Karpas-422 (cell line): ENCODE measurements around the gene BRME1. TPM values are rescaled to one million over a fixed set of nuclear protein-coding genes. Genes with fewer than 3 reads are reported as not detected.
"Not testable (repeated sequence)": the region's sequence is repeated elsewhere in the genome, so short reads cannot be mapped to it uniquely, and the experiment has no call there.

Source experiments
- DNase-seq: peaks from one replicate; pipeline ENCODE4 v3.0.0-alpha.2; 2015
- H2AFZ ChIP-seq: fragments of 200-600 bp; sonication (generic); 2 replicates; pipeline ENCODE4 v1.6.1; 2014; ENCODE audit warnings: antibody characterized with exemption, low read length, mixed read lengths
- H3K27ac ChIP-seq: fragments of 200-600 bp; sonication (generic); 2 replicates; pipeline ENCODE4 v1.5.1; 2014; ENCODE audit warnings: mild to moderate bottlenecking, low read length, moderate library complexity
- H3K27me3 ChIP-seq: fragments of 200-600 bp; sonication (generic); 2 replicates; pipeline ENCODE4 v1.6.1; 2014; ENCODE audit warnings: low read length, mixed read lengths
- H3K36me3 ChIP-seq: fragments of 200-600 bp; sonication (generic); 2 replicates; pipeline ENCODE4 v1.6.1; 2014; ENCODE audit warnings: low read length, mixed read lengths; ENCODE audit not compliant: insufficient read depth
- H3K4me1 ChIP-seq: fragments of 200-600 bp; sonication (generic); 2 replicates; pipeline ENCODE4 v1.6.1; 2014; ENCODE audit warnings: mild to moderate bottlenecking, low read length, mixed read lengths
- H3K4me2 ChIP-seq: fragments of 200-600 bp; sonication (generic); 2 replicates; pipeline ENCODE4 v1.6.1; 2014; ENCODE audit warnings: low read length, low read depth, mild to moderate bottlenecking; ENCODE audit not compliant: poor library complexity, severe bottlenecking
- H3K4me3 ChIP-seq: fragments of 200-600 bp; sonication (generic); 2 replicates; pipeline ENCODE4 v1.5.1; 2014; ENCODE audit warnings: mild to moderate bottlenecking, antibody characterized with exemption, low read length, mixed read lengths
- H3K79me2 ChIP-seq: fragments of 200-600 bp; sonication (generic); 2 replicates; pipeline ENCODE4 v1.6.1; 2014; ENCODE audit warnings: mild to moderate bottlenecking, low read length, mixed read lengths
- H3K9ac ChIP-seq: fragments of 200-600 bp; sonication (generic); 2 replicates; pipeline ENCODE4 v1.6.0; 2014; ENCODE audit warnings: low read length
- H3K9me2 ChIP-seq: fragments of 200-600 bp; sonication (generic), shearing (Covaris generic); replicated peaks from 2 replicates; pipeline ENCODE4 v1.6.0; 2014; ENCODE audit warnings: mild to moderate bottlenecking, low read length, moderate library complexity; ENCODE audit not compliant: insufficient read depth
- H3K9me3 ChIP-seq: fragments of 300-700, 200-600 bp; sonication (generic); 2 replicates; pipeline ENCODE4 v1.6.1; 2014; ENCODE audit warnings: low read length, mixed read lengths
- H4K20me1 ChIP-seq: fragments of 200-600 bp; sonication (generic); 2 replicates; pipeline ENCODE4 v1.6.1; 2014; ENCODE audit warnings: mild to moderate bottlenecking, antibody characterized with exemption, low read length, low read depth; ENCODE audit not compliant: insufficient read depth
- total RNA-seq: library from RNA; depleted of rRNA; stranded (reverse); fragments of >200 nt; shearing (Covaris generic); gene quantifications from 2 replicates; pipeline ENCODE4 v1.2.3, GENCODE V29; 2014; ENCODE audit warnings: low replicate concordance

BRME1 gene
- total RNA-seq, 1 experiment from 2014 or later, result not detected

GRCh38 chr19:13931391-13932148 is 25.7 kb upstream of the BRME1 start:
- no peak overlapping the region for H3K9ac ChIP-seq
- H3K27ac ChIP-seq, result no peak overlapping the region
- DNase-seq, result no peak
- H3K27me3 ChIP-seq, result no peaks in the 10 kb centered on the region
- H3K79me2 ChIP-seq, result no peaks in the 10 kb centered on the region
- no peaks in the 10 kb centered on the region for H3K9me3 ChIP-seq
- H3K9me2 ChIP-seq, result no peaks in the 10 kb centered on the region
- H2AFZ ChIP-seq, result no peak overlapping the region
- H4K20me1 ChIP-seq, result no peaks in the 10 kb centered on the region
- H3K4me3 ChIP-seq, result no peak overlapping the region
- H3K4me2 ChIP-seq, result no peak overlapping the region
- H3K36me3 ChIP-seq, result no peaks in the 10 kb centered on the region
- no peaks in the 10 kb centered on the region for H3K4me1 ChIP-seq

GRCh38 chr19:13930402-13930801 is 24.5 kb upstream of the BRME1 start:
- H4K20me1 ChIP-seq, result no peaks in the 10 kb centered on the region
- no peak for DNase-seq
- no peaks in the 10 kb centered on the region for H3K36me3 ChIP-seq
- H3K9me3 ChIP-seq, result no peaks in the 10 kb centered on the region
- no peaks in the 10 kb centered on the region for H3K9me2 ChIP-seq
- H3K4me1 ChIP-seq, result no peaks in the 10 kb centered on the region
- no peak overlapping the region for H2AFZ ChIP-seq
- H3K79me2 ChIP-seq, result no peaks in the 10 kb centered on the region
- H3K27ac ChIP-seq, result no peak overlapping the region
- no peak overlapping the region for H3K9ac ChIP-seq
- no peak overlapping the region for H3K4me2 ChIP-seq
- H3K27me3 ChIP-seq, result no peaks in the 10 kb centered on the region
- no peak overlapping the region for H3K4me3 ChIP-seq

- no peaks in the 10 kb centered on the region for H3K9me2 ChIP-seq
- no peak overlapping the region for H3K4me3 ChIP-seq
- H3K4me1 ChIP-seq, result no peaks in the 10 kb centered on the region
- H3K4me2 ChIP-seq, result no peak overlapping the region
- H4K20me1 ChIP-seq, result no peaks in the 10 kb centered on the region
- no peaks in the 10 kb centered on the region for H3K27me3 ChIP-seq
- H2AFZ ChIP-seq, result no peak overlapping the region
- H3K27ac ChIP-seq, result no peak overlapping the region
- no peak for DNase-seq
- no peaks in the 10 kb centered on the region for H3K79me2 ChIP-seq
- H3K9me3 ChIP-seq, result no peaks in the 10 kb centered on the region
- H3K9ac ChIP-seq, result no peak overlapping the region
- H3K36me3 ChIP-seq, result no peaks in the 10 kb centered on the region
These were observed 24.0 kb upstream of the BRME1 start for GRCh38 chr19:13929956-13930355.

- no peaks in the 10 kb centered on the region for H4K20me1 ChIP-seq
- no peaks in the 10 kb centered on the region for H3K79me2 ChIP-seq
- no peaks in the 10 kb centered on the region for H3K9me2 ChIP-seq
- H3K27me3 ChIP-seq, result no peaks in the 10 kb centered on the region
- DNase-seq, result no peak
- no peak overlapping the region for H3K4me2 ChIP-seq
- H3K9me3 ChIP-seq, result no peaks in the 10 kb centered on the region
- no peak overlapping the region for H2AFZ ChIP-seq
- no peaks in the 10 kb centered on the region for H3K36me3 ChIP-seq
- H3K9ac ChIP-seq, result no peak overlapping the region
- H3K4me1 ChIP-seq, result no peaks in the 10 kb centered on the region
- no peak overlapping the region for H3K27ac ChIP-seq
- no peak overlapping the region for H3K4me3 ChIP-seq
These were observed 23.4 kb upstream of the BRME1 start for GRCh38 chr19:13929340-13929739.

- peaks cover 6% of the 10 kb centered on the region for H3K36me3 ChIP-seq
- no peaks in the 10 kb centered on the region for H3K79me2 ChIP-seq
- H3K4me2 ChIP-seq, result no peak overlapping the region
- H3K9ac ChIP-seq, result no peak overlapping the region
- H3K4me1 ChIP-seq, result no peaks in the 10 kb centered on the region
- no peak overlapping the region for H3K4me3 ChIP-seq
- H3K27me3 ChIP-seq, result no peaks in the 10 kb centered on the region
- DNase-seq, result no peak
- H3K27ac ChIP-seq, result no peak overlapping the region
- no peaks in the 10 kb centered on the region for H3K9me2 ChIP-seq
- no peaks in the 10 kb centered on the region for H3K9me3 ChIP-seq
- no peaks in the 10 kb centered on the region for H4K20me1 ChIP-seq
- no peak overlapping the region for H2AFZ ChIP-seq
These were observed 20.8 kb upstream of the BRME1 start for GRCh38 chr19:13926715-13927114.

GRCh38 chr19:13926010-13926409 is 20.1 kb upstream of the BRME1 start:
- no peaks in the 10 kb centered on the region for H4K20me1 ChIP-seq
- H3K4me2 ChIP-seq, result no peak overlapping the region
- no peak for DNase-seq
- no peaks in the 10 kb centered on the region for H3K27me3 ChIP-seq
- no peaks in the 10 kb centered on the region for H3K4me1 ChIP-seq
- no peaks in the 10 kb centered on the region for H3K79me2 ChIP-seq
- no peaks in the 10 kb centered on the region for H3K9me2 ChIP-seq
- no peaks in the 10 kb centered on the region; the same call in 1 of the 2 replicates for H3K9me3 ChIP-seq
- H3K4me3 ChIP-seq, result no peak overlapping the region
- H3K27ac ChIP-seq, result no peak overlapping the region
- peaks cover 13% of the 10 kb centered on the region for H3K36me3 ChIP-seq
- no peak overlapping the region for H2AFZ ChIP-seq
- no peak overlapping the region for H3K9ac ChIP-seq

GRCh38 chr19:13923194-13923987 is 17.5 kb upstream of the BRME1 start:
- Histone ChIP-seq H2AFZ (no peak overlapping the region), H3K4me2 (no peak overlapping the region), H3K36me3 (peaks cover 34% of the 10 kb centered on the region), H3K4me1 (no peaks in the 10 kb centered on the region), H3K9ac (no peak overlapping the region), H3K9me3 (peaks cover 5% of the 10 kb centered on the region), H3K27me3 (no peaks in the 10 kb centered on the region), H4K20me1 (no peaks in the 10 kb centered on the region), H3K79me2 (no peaks in the 10 kb centered on the region), H3K4me3 (no peak overlapping the region), H3K27ac (no peak overlapping the region), H3K9me2 (no peaks in the 10 kb centered on the region)
- no peak for DNase-seq

- not testable (repeated sequence) for H3K4me1 ChIP-seq, H2AFZ ChIP-seq, H3K9me2 ChIP-seq, H3K27me3 ChIP-seq, H3K27ac ChIP-seq, DNase-seq, H3K9me3 ChIP-seq, H3K79me2 ChIP-seq, H4K20me1 ChIP-seq, H3K9ac ChIP-seq, H3K4me2 ChIP-seq, H3K4me3 ChIP-seq
- H3K36me3 ChIP-seq, result peaks cover 34% of the 10 kb centered on the region
These were observed 16.2 kb upstream of the BRME1 start for GRCh38 chr19:13922118-13922517.
